ENCODE measurements around the gene RAMP1.

The RAMP1 gene

GRCh38 chr2:237951878-237952277, 92.5 kb downstream of the RAMP1 start:
- TF ChIP-seq, protein P1, sequence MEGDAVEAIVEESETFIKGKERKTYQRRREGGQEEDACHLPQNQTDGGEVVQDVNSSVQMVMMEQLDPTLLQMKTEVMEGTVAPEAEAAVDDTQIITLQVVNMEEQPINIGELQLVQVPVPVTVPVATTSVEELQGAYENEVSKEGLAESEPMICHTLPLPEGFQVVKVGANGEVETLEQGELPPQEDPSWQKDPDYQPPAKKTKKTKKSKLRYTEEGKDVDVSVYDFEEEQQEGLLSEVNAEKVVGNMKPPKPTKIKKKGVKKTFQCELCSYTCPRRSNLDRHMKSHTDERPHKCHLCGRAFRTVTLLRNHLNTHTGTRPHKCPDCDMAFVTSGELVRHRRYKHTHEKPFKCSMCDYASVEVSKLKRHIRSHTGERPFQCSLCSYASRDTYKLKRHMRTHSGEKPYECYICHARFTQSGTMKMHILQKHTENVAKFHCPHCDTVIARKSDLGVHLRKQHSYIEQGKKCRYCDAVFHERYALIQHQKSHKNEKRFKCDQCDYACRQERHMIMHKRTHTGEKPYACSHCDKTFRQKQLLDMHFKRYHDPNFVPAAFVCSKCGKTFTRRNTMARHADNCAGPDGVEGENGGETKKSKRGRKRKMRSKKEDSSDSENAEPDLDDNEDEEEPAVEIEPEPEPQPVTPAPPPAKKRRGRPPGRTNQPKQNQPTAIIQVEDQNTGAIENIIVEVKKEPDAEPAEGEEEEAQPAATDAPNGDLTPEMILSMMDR (IDR thresholded peaks at IDR 0.05; ENCODE audit: low read depth, low read length): no peak
- Histone ChIP-seq H3K4me3 (ENCODE audit: low read depth, low read length) (no peak overlapping the region), H3K36me3 (no peaks in the 10 kb centered on the region)

GRCh38 chr2:237952851-237953250, 93.4 kb downstream of the RAMP1 start:
- Histone ChIP-seq H3K36me3 (no peaks in the 10 kb centered on the region), H3K4me3 (ENCODE audit: low read depth, low read length) (no peak overlapping the region), H3K27me3 (ENCODE audit: insufficient read depth, low read depth, severe bottlenecking) (no peaks in the 10 kb centered on the region), H3K27ac (no peak overlapping the region), H3K9me3 (ENCODE audit: severe bottlenecking) (peaks cover 3% of the 10 kb centered on the region)
- TF ChIP-seq, protein P1 (IDR thresholded peaks at IDR 0.05; ENCODE audit: low read depth, low read length): no peak
- no peak for DNase-seq

More at GRCh38 chr2:237951878-237952277, 92.5 kb downstream of the RAMP1 start:
- no peaks in the 10 kb centered on the region for H3K27me3 ChIP-seq (ENCODE audit: insufficient read depth, low read depth, severe bottlenecking)
- peaks cover 6% of the 10 kb centered on the region for H3K9me3 ChIP-seq (ENCODE audit: severe bottlenecking)
- DNase-seq: no peak
- no peak overlapping the region for H3K27ac ChIP-seq

GRCh38 chr2:237955640-237956401, 96.4 kb downstream of the RAMP1 start:
- H3K27me3 ChIP-seq (ENCODE audit: insufficient read depth, low read depth, severe bottlenecking): no peaks in the 10 kb centered on the region
- DNase-seq: no peak
- no peak overlapping the region for H3K4me3 ChIP-seq (ENCODE audit: low read depth, low read length)
- H3K27ac ChIP-seq: no peak overlapping the region
- H3K36me3 ChIP-seq: no peaks in the 10 kb centered on the region
- TF ChIP-seq, protein P1 (IDR thresholded peaks at IDR 0.05; ENCODE audit: low read depth, low read length): no peak
- H3K9me3 ChIP-seq (ENCODE audit: severe bottlenecking): no peaks in the 10 kb centered on the region

DNA sequence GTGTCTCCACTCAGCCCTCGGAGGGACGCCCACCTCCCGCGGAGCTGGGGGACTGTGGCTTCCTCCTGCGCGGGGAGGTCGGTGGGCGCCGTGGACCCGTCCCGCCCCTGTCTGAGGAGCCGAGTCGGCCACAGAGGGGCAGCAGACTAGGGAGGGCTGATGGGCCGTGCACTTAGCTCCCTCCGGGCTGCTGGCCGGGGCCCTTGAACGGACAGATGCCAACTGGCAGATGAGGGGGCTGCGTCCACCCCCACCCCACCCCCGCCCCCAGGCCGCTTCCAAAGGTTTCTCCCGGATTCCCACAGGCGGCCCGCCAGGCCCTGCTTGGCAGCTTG, 96.9 kb downstream of the RAMP1 start:
- DNase-seq: no peak
- TF ChIP-seq, protein P1 (IDR thresholded peaks at IDR 0.05; ENCODE audit: low read depth, low read length): no peak
- no peak overlapping the region for H3K4me3 ChIP-seq (ENCODE audit: low read depth, low read length)

DNA sequence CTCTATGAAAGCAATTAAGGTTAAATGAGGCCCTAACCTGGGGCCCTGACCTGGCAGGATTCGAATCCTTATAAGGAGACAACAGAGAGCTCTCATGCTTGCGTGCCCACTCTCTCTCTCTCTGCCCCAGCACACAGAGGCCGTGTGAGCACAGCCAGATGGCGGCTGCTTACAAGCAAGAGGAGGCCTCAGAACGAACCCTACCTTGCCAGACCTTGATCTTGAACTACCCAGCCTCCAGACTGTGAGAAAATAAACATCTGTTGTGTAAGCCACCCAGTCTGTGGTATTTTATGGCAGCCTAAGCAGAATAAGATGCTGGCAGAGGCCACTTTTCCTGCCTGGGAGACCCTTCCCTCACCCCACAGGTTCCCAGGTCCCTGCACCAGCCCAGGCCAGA, 102.2 kb downstream of the RAMP1 start:
- peak; percentile 40 for DNase-seq
- TF ChIP-seq, protein P1 (IDR thresholded peaks at IDR 0.05; ENCODE audit: low read depth, low read length): no peak
- H3K36me3 ChIP-seq: no peaks in the 10 kb centered on the region
- peaks cover 12% of the 10 kb centered on the region for H3K9me3 ChIP-seq (ENCODE audit: severe bottlenecking)
- H3K27ac ChIP-seq: no peak overlapping the region
- no peak overlapping the region for H3K4me3 ChIP-seq (ENCODE audit: low read depth, low read length)
- no peaks in the 10 kb centered on the region for H3K27me3 ChIP-seq (ENCODE audit: insufficient read depth, low read depth, severe bottlenecking)

More for the DNA sequence above, 96.9 kb downstream of the RAMP1 start:
- Histone ChIP-seq H3K9me3 (ENCODE audit: severe bottlenecking) (no peaks in the 10 kb centered on the region), H3K27me3 (ENCODE audit: insufficient read depth, low read depth, severe bottlenecking) (no peaks in the 10 kb centered on the region), H3K27ac (no peak overlapping the region), H3K36me3 (no peaks in the 10 kb centered on the region)
